Neural progenitor cell (in vitro differentiated cells): ENCODE measurements around the gene TTC23L. TPM values are rescaled to one million over a fixed set of nuclear protein-coding genes. Genes with fewer than 3 reads are reported as not detected.

Experiments used
- DNase-seq: peaks from one replicate; pipeline ENCODE4 v3.0.0-alpha.2; 2016; ENCODE audit warnings: low spot score
- H2AFZ ChIP-seq: fragments of 200-600 bp; sonication (generic); replicated peaks from 2 replicates; pipeline ENCODE4 v1.6.1; 2016; ENCODE audit warnings: antibody characterized with exemption
- H3F3A ChIP-seq: fragments of 200-600 bp; sonication (generic); 2 replicates; pipeline ENCODE4 v1.6.1; 2016; ENCODE audit warnings: antibody characterized with exemption, low read depth
- H3K27ac ChIP-seq: fragments of 200-600 bp; sonication (generic); 2 replicates; pipeline ENCODE4 v1.5.1; 2016; ENCODE audit warnings: mild to moderate bottlenecking
- H3K27me3 ChIP-seq: fragments of 200-600 bp; sonication (generic); 2 replicates; pipeline ENCODE4 v1.6.1; 2016; ENCODE audit warnings: mild to moderate bottlenecking, moderate library complexity
- H3K36me3 ChIP-seq: fragments of 200-600 bp; sonication (generic); 2 replicates; pipeline ENCODE4 v1.5.1; 2016
- H3K4me1 ChIP-seq: fragments of 200-600 bp; sonication (generic); 2 replicates; pipeline ENCODE4 v1.6.1; 2016; ENCODE audit warnings: mixed run types
- H3K4me2 ChIP-seq: fragments of 200-600 bp; sonication (generic); 2 replicates; pipeline ENCODE4 v1.6.1; 2016
- H3K4me3 ChIP-seq: fragments of 200-600 bp; sonication (generic); 2 replicates; pipeline ENCODE4 v1.5.1; 2016
- H3K79me2 ChIP-seq: fragments of 200-600 bp; sonication (generic); 2 replicates; pipeline ENCODE4 v1.6.1; 2016; ENCODE audit warnings: low read depth
- H3K9ac ChIP-seq: fragments of 200-600 bp; sonication (generic); 2 replicates; pipeline ENCODE4 v1.6.1; 2016
- H3K9me3 ChIP-seq: fragments of 200-600 bp; sonication (generic); 2 replicates; pipeline ENCODE4 v1.5.1; 2016; ENCODE audit warnings: low read depth
- H4K20me1 ChIP-seq: fragments of 200-600 bp; sonication (generic); 2 replicates; pipeline ENCODE4 v1.6.1; 2016; ENCODE audit warnings: low read depth
- H3K27ac Mint-ChIP-seq: 3 replicates; pipeline ENCODE4 v1.8.0; 2021; ENCODE audit warnings: mixed read lengths
- H3K27me3 Mint-ChIP-seq: 2 replicates; pipeline ENCODE4 v1.8.0; 2022; ENCODE audit warnings: low read depth, mild to moderate bottlenecking, inconsistent platforms, moderate library complexity, mixed read lengths; ENCODE audit not compliant: insufficient read depth
- H3K36me3 Mint-ChIP-seq: 3 replicates; pipeline ENCODE4 v1.8.0; 2021; ENCODE audit warnings: mixed read lengths
- H3K4me1 Mint-ChIP-seq: 3 replicates; pipeline ENCODE4 v1.8.0; 2021; ENCODE audit warnings: mixed read lengths
- H3K4me3 Mint-ChIP-seq: 3 replicates; pipeline ENCODE4 v1.8.0; 2021; ENCODE audit warnings: mild to moderate bottlenecking, moderate library complexity, mixed read lengths
- H3K9me3 Mint-ChIP-seq: 3 replicates; pipeline ENCODE4 v1.8.0; 2020; ENCODE audit warnings: mixed read lengths
- CTCF ChIP-seq: fragments of 200-600 bp; sonication (generic); IDR thresholded peaks from 2 replicates; pipeline ENCODE4 v1.5.1; 2017; ENCODE audit warnings: antibody characterized with exemption, mild to moderate bottlenecking
- EZH2 ChIP-seq: fragments of 200-600 bp; sonication (generic); IDR thresholded peaks from 2 replicates; pipeline ENCODE4 v1.6.1; 2017; ENCODE audit warnings: antibody characterized with exemption, mild to moderate bottlenecking, moderate library complexity
- EZH2phosphoT487 ChIP-seq: fragments of 200-600 bp; sonication (generic); IDR thresholded peaks from 2 replicates; pipeline ENCODE4 v1.6.1; 2017; ENCODE audit warnings: antibody characterized with exemption
- total RNA-seq: library from RNA; depleted of rRNA; stranded (reverse); fragments of >200 nt; gene quantifications from 2 replicates; pipeline ENCODE4 v1.2.3, GENCODE V29; 2015; ENCODE audit warnings: low replicate concordance

TTC23L gene
- total RNA-seq, 1 donor from 2014 or later = 1.3 TPM

GRCh38 chr5:34913072-34913471 lies 74.1 kb downstream of the TTC23L start:
- Histone ChIP-seq H3K27ac (no peak overlapping the region), H3K27me3 (no peaks in the 10 kb centered on the region), H3K36me3 (peaks cover 19% of the 10 kb centered on the region), H3K9ac (no peak overlapping the region), H3K4me2 (peak overlapping the region; percentile 93), H3K4me3 (peak overlapping the region; percentile 81), H3K9me3 (no peaks in the 10 kb centered on the region), H4K20me1 (no peaks in the 10 kb centered on the region), H2AFZ (no peak overlapping the region), H3F3A (peaks cover 8% of the 10 kb centered on the region), H3K4me1 (peaks cover 17% of the 10 kb centered on the region), H3K79me2 (peaks cover 63% of the 10 kb centered on the region)
- Mint-ChIP-seq H3K4me1 (peaks cover 21% of the 10 kb centered on the region), H3K4me3 (no peak overlapping the region), H3K27ac (no peak overlapping the region), H3K36me3 (peaks cover 15% of the 10 kb centered on the region), H3K9me3 (no peaks in the 10 kb centered on the region), H3K27me3 (peaks cover 5% of the 10 kb centered on the region)
- DNase-seq = no peak
- TF ChIP-seq EZH2phosphoT487 = no peak
- no peak for TF ChIP-seq EZH2
- TF ChIP-seq CTCF = no peak

GRCh38 chr5:34914671-34915138 lies 75.7 kb downstream of the TTC23L start:
- peaks cover 21% of the 10 kb centered on the region for H3K4me1 Mint-ChIP-seq
- H3K4me1 ChIP-seq = peaks cover 17% of the 10 kb centered on the region

GRCh38 chr5:34915139-34915855 lies 76.3 kb downstream of the TTC23L start, which contains the start of the genes BRIX1 and RAD1:
TSS of gene BRIX1 (plus strand) at chr5:34915711. CDS start at chr5:34915739, 28 bp downstream.
TSS of gene RAD1 (minus strand) at chr5:34915504. CDS start at chr5:34914892, 612 bp downstream.
- TF ChIP-seq EZH2 (no peak), CTCF (peak; percentile 23), EZH2phosphoT487 (no peak)
- peak; percentile 97 for DNase-seq

More at GRCh38 chr5:34914671-34915138, 75.7 kb downstream of the TTC23L start:
- peaks cover 8% of the 10 kb centered on the region for H3F3A ChIP-seq
- peaks cover 79% of the 10 kb centered on the region for H3K79me2 ChIP-seq
- Mint-ChIP-seq H3K36me3 (peaks cover 12% of the 10 kb centered on the region), H3K27me3 (peaks cover 5% of the 10 kb centered on the region), H3K9me3 (no peaks in the 10 kb centered on the region), H3K27ac (no peak overlapping the region), H3K4me3 (no peak overlapping the region)
- peaks cover 18% of the 10 kb centered on the region for H3K36me3 ChIP-seq
- DNase-seq = no peak
- peak overlapping the region; percentile 61 for H3K9ac ChIP-seq
- peak overlapping the region; percentile 94 for H2AFZ ChIP-seq
- peak overlapping the region; percentile 87 for H3K27ac ChIP-seq
- peaks cover 4% of the 10 kb centered on the region for H4K20me1 ChIP-seq
- peak overlapping the region; percentile 81 for H3K4me3 ChIP-seq
- peak overlapping the region; percentile 93 for H3K4me2 ChIP-seq
- no peaks in the 10 kb centered on the region for H3K27me3 ChIP-seq
- TF ChIP-seq CTCF (no peak), EZH2 (no peak), EZH2phosphoT487 (no peak)
- H3K9me3 ChIP-seq = no peaks in the 10 kb centered on the region

More at GRCh38 chr5:34915139-34915855, 76.3 kb downstream of the TTC23L start, which contains the start of the genes BRIX1 and RAD1:
- Mint-ChIP-seq H3K9me3 (no peaks in the 10 kb centered on the region), H3K27me3 (peaks cover 5% of the 10 kb centered on the region), H3K27ac (no peak within 1 kb of the TSS), H3K36me3 (peaks cover 12% of the 10 kb centered on the region), H3K4me1 (peaks cover 21% of the 10 kb centered on the region), H3K4me3 (no peak within 1 kb of the TSS)
- Histone ChIP-seq H2AFZ (peak within 1 kb of the TSS; percentile 94), H3K27me3 (no peaks in the 10 kb centered on the region), H3F3A (peaks cover 8% of the 10 kb centered on the region), H3K4me2 (peak within 1 kb of the TSS; percentile 99), H3K9ac (peak within 1 kb of the TSS; percentile 90), H3K36me3 (peaks cover 24% of the 10 kb centered on the region), H3K4me3 (peak within 1 kb of the TSS; percentile 81), H3K27ac (peak within 1 kb of the TSS; percentile 87), H3K79me2 (peaks cover 85% of the 10 kb centered on the region), H3K4me1 (peaks cover 17% of the 10 kb centered on the region), H4K20me1 (peaks cover 4% of the 10 kb centered on the region), H3K9me3 (no peaks in the 10 kb centered on the region)
